Measurements from ENCODE around the gene FOXL2NB.
"Not testable (repeated sequence)": the region's sequence is repeated elsewhere in the genome, so short reads cannot be mapped to it uniquely, and the experiment has no call there.

FOXL2NB gene

DNA sequence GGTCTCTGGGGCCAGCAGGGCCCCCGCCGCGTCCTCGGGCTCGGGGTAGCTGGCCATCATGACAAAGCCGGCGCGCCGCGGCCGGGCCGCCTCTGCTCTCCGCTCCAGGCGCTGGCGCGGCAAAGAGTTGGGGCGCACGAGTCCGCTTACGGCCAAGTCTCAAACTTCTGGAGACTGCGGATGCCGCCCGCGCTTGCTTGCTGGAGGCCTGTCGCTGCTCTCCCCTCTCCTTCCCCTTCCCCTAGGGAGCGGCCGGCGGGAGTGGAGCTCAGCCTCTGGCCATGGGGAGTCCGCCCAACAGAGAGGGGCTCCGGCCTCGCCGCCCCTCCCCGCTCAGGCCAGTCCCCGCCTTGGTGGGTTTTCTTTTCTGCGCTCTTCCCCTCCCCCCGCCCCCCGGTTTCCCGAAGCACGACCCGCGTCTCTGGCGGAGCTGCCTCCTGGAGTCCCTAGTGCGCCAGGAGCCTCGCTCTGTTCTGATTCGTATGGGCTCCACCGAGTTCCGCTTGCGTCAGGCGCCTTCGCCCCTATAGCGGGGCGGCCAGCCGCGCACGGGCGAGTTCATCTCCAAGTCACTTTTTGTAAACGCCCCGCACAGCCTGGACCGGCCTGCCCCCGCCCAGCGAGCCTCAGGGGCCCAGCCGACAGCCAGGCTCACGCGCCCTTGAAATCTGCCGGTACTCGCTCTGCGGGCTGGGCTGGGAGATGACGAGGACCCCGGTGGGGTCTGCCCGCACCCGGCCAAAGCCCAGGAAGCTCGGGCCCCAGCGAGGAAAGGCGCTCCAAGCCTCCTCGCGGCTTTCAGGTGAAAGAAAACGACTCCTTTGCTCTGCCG is at the start of gene FOXL2NB, which contains the start of gene FOXL2:
Gene FOXL2NB (plus strand): TSS at position 555 of the 832 bp plus-strand sequence. CDS start 148 bp downstream, at position 703.
Gene FOXL2 (minus strand): TSS at position 475 of the 832 bp plus-strand sequence. CDS start 415 bp downstream, at position 60.
- DNase-seq (ENCODE audit: low spot score): no peak

DNA sequence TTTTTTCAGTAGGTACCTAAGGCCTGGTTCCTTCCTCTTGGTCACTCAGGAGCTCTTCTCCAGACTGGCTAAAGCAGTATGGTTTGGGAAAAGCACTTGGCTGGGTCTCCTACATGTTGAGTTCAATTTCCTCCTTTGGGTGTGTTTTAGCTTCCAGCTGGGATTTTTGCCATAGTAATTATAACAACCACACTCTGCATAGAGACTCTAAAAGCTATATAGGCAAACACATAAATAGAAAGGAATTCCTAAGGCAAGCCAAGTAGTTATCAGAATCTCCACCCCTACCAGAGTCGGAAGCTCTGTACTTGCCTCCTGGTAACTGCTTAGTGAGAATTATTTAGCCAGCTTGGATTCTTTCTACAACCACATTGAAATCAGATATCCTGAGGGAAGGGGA is 48.7 kb upstream of the FOXL2NB start:
- DNase-seq (ENCODE audit: low spot score): no peak

DNA sequence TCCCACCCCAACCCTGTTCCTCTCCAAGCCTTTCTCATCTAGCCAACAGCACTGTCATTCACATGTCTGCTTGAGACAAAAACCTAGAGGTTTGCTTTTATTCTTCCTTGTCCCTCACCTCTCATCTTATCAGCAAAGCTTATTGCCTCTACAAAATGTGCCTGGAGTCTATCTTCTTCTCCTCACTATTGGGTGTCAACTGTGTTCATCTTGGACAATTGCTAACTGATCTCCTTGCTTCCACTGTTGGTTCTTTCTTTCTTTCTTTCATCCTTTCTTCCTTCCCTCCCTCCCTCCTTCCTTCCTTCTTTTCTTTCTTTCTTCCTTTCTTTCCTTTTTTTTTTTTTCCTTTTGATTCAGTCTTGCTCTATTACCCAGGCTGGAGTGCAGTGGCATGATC is 48.3 kb upstream of the FOXL2NB start:
- DNase-seq (ENCODE audit: low spot score): no peak

DNA sequence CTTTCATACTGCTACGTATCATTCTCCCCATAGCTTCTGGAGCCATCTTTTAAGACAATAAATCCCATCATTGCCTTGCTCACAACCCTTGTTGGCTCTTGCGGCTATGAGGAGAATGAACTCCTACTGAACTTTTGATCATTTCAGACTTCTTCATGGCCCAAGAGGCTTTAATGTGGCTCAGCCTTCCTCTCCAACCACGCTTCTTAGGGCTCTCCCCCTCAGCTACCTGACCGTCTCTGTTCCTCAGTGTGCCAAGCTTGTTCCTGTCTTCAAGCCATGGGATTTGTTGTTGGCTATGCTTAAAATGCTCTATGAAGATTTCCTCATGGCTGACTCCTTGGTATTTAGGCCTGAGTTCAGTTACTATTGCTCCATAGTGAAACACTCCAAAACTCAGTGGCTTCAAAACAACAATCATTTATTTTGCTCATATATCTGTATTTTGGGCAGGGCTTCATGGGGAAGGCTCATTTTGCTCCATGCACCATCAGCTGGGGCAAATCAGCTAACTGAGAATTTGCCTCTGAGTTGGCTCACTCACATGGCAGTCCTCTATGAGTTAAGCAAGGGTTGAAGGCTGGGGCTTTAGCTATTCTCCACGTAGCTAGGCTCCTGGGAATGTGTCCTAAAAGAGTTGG is 47.5 kb upstream of the FOXL2NB start:
- DNase-seq (ENCODE audit: low spot score): no peak

DNA sequence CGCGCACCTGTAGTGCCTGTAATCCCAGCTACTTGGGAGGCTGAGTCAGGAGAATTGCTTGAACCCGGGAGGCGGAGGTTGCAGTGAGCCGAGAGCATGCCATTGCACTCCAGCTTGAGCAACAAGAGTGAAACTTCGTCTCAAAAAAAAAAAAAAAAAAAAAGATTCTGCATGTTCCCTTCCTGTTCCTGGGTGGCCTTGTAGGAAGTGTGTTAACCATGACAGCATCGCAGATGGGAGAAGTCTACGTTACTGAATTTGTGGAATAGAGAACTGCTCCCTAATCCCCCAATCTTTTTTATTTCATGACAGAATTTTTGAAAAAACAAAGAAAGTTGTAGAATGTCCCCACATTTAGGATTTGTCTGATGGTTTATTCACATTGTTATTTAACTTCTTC is 45.5 kb upstream of the FOXL2NB start:
- no peak for DNase-seq (ENCODE audit: low spot score)

DNA sequence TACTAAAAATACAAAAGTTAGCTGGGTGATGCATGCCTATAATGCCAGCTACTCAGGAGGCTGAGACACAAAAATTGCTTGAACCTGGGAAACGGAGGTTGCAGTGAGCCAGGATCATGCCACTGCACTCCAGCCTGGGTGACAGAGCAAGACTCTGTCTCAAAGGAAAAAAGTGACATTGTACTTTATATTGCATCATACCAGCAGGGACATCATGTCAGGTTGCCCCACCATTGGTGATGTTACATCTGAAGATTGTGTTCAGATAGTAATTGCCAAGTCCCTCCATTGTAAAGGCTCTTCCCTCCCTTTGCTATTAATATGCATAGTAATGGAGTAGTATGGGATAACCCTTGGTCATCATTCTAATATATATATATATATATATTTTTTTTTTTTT is 44.8 kb upstream of the FOXL2NB start:
- no peak for DNase-seq (ENCODE audit: low spot score)

GRCh38 chr3:138907539-138907938 is 39.5 kb upstream of the FOXL2NB start:
- DNase-seq (ENCODE audit: low spot score): no peak

- DNase-seq (ENCODE audit: low spot score): no peak
These were observed 38.2 kb upstream of the FOXL2NB start for GRCh38 chr3:138908846-138909245.

GRCh38 chr3:138909904-138910303 is 37.1 kb upstream of the FOXL2NB start:
- DNase-seq (ENCODE audit: low spot score): no peak

DNA sequence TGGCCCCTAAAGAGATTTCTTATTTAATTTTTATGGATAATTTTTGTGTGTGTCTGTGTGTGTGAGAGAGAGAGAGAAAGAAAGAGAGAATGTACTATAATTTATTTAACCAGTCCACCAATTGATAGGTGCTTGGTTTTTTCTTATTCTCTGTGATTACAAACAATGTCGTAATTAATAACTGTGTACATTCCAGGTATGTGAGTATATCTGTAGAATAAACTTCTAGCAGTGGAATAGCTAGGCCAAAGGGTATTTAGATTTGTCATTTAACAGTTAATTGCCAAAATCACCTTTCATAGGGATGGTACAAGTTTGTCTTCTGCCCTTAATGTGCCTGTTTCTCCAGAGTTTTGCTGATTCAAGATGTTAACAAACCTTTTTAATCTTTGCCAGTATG is 35.4 kb upstream of the FOXL2NB start:
- DNase-seq (ENCODE audit: low spot score): no peak

GRCh38 chr3:138912237-138912636 is 34.8 kb upstream of the FOXL2NB start:
- no peak for DNase-seq (ENCODE audit: low spot score)

- DNase-seq (ENCODE audit: low spot score): no peak
These were observed 33.3 kb upstream of the FOXL2NB start for GRCh38 chr3:138913766-138914165.

GRCh38 chr3:138914870-138915502 is 32.0 kb upstream of the FOXL2NB start:
- DNase-seq (ENCODE audit: low spot score): no peak

DNA sequence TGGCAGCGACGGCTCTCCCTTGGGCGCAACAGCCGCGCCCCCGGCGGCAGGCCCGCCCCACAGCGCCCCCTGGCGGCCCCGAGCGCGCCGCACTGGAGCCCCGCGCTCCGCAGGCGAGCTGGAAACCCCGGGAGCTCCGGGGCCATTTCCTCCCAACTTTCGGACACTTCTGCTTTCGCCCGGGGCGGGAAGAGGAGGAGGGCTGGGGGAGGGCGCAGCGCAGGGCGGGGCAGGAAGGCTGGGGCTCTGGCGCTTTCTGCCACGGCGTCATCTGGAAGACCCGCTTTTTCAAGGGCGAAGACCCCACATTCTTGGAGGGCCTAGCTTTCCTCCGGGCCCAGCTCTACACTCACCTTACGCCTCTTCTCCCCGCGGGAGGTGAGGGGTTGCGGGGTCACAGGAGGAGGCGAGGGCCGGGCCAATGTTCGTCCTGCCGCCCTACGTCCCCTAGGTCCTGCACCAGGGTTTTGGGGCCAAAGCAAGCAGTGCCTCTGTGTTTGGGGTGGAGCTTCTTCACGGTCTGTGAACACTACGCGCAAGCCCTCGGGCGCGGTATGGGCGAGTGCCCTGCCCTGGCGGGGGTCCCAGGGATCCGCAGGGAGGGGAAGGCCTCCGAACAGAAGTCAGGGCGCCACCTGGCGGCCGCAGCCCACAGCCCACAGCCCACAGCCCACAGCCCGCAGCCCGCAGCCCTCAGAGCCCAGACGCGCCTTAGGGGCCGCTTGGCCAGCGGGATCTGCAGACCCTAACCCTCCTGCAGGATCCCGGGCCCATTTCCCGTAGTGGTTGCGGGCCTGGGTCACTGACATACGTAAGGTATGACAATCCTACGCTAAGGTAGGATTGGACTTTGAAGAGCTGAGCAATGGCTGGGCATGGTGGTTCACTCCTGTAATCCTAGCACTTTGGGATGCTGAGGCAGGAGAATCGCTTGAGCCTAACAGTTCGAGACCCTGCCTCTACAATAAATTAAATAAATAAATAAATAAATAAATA is 31.2 kb upstream of the FOXL2NB start:
- DNase-seq (ENCODE audit: low spot score): peak; percentile 82

- no peak for DNase-seq (ENCODE audit: low spot score)
These were observed 30.2 kb upstream of the FOXL2NB start for GRCh38 chr3:138916824-138917223.

DNA sequence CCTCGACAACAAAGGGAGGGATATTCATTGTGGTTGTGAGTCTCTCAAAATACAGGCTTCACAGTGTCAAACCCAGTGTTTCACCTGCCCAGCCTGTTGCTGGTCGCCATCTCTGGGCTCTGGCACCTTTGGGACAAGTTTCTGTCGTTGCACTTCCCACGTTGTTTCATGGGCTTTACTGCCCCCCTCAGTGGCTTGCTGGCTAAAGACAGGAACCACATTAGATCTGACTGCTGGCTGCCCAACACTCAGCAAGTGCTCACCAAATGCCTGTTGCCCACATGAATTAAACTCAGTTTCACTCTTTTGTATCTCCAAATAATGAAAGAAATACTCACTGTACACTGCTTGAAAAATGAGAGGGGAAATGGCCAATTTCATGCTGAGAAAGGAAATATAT is 27.7 kb upstream of the FOXL2NB start:
- DNase-seq (ENCODE audit: low spot score): no peak

GRCh38 chr3:138921316-138922292 is 25.4 kb upstream of the FOXL2NB start:
- DNase-seq (ENCODE audit: low spot score): no peak

- not testable (repeated sequence) for DNase-seq (ENCODE audit: low spot score)
These were observed 24.6 kb upstream of the FOXL2NB start for GRCh38 chr3:138922400-138922799.

DNA sequence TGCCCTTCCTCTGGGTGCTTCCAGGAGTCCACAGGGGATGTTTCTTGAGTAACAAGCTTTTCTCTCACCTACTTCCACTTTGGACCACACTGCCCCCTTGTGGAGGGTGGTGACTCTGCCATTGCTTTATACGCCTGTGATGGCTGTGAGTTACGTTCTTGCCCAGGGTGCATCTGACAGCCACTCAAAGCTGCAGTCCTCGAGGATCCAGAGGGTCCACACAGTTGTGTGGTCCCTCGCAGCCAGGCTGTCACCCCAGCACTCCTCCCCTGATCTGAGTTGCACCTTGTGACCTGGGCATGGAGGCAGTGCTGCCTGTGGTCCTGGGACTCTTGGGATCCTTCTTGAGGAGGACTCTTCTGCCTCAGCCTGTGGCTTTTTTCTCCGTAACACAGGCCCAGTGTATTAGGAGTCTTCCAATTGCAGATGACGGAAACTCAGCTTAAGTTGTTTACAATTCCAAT is 23.5 kb upstream of the FOXL2NB start:
- DNase-seq (ENCODE audit: low spot score): peak; percentile 57

DNA sequence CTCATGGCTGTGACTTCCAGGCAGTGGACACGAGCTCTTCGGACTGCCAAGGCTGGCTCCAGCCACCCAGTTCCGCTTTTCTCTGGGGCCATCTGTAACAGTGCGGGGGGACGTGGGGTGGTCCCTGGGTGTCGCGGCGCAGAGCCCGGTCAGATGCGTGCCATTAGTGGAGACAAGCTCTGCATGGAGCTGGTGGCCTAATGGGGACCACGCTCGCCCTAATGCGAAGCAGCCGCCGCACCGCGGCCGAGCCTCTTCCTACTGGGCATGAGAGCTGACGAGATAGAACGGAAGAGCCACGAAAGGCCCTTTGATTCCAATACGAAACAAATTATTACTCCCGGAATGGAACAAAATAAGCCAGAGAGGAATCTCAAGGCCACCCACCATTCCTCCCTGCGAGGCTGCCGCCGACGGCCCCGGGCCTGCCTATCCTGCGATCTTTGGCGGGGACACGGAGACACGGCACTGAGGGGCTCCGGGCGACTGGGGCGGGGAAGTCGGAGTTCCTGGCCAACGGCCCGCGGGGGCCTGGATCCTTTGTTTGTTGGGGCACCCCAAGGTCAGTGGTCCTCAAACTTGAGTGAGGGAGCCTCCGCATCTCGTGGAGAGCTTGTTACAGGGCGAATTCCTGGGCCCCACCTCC is 18.2 kb upstream of the FOXL2NB start:
- DNase-seq (ENCODE audit: low spot score): no peak
